ENCODE data around the gene TAF4B. TPM values are rescaled to one million over a fixed set of nuclear protein-coding genes. Genes with fewer than 3 reads are reported as not detected.

The TAF4B gene
- total and polyA plus RNA-seq, 10 of the 15 experiments (the other 5 are each of a cell fraction or from before 2014, with no cell fraction given), result 2.3 to 15.0 (median 12.2) TPM

- H3K4me3 ChIP-seq, result peak overlapping the region; percentile 72
- H3K36me3 ChIP-seq (ENCODE audit: control insufficient read depth in 2 of 2, insufficient read depth in 2 of 2, low read length in 1 of 2), result no peaks in the 10 kb centered on the region
- TF ChIP-seq PML (IDR thresholded peaks at IDR 0.05; ENCODE audit: low read length), result 0 out of 2 replicates have a peak, but pooled peaks have one; percentile 40
- TF ChIP-seq MLLT1 (IDR thresholded peaks at IDR 0.05), result 0 out of 2 replicates have a peak, but pooled peaks have one; percentile 12
- 0 out of 2 replicates have a peak, but pooled peaks have one; percentile 0 for TF ChIP-seq CBFB (IDR thresholded peaks at IDR 0.05; ENCODE audit: low read depth)
- TF ChIP-seq MEF2A (IDR thresholded peaks at IDR 0.05; ENCODE audit: insufficient read depth, low read depth, low read length), result no peak
- no peaks in the 10 kb centered on the region for H3K4me1 ChIP-seq (ENCODE audit: control insufficient read depth, insufficient read depth, low read length)
- WGBS (ENCODE audit: insufficient coverage, insufficient replicate concordance, low lambda C conversion rate, missing lambda C conversion rate), result under 1% methylated on average over 8 of the region's 8 CpGs
- peak overlapping the region; percentile 54 for H3K27ac ChIP-seq (ENCODE audit: control insufficient read depth, insufficient read depth)
- FAIRE-seq (no peak), DNase-seq (ENCODE audit: low read depth, low spot score) (no peak), ATAC-seq (no peak)
- ChIA-PET CTCF (interaction anchor here (0.6 to 0.7 kb wide), 2 partner anchors 22 to 152 kb away, joined by 3 to 6 read pairs; no protein-coding TSS in a partner anchor), SMC1A (ENCODE audit: uncharacterized antibody, unreplicated experiment) (interaction anchor here (0.6 to 2.4 kb wide), 4 partner anchors 10 to 101 kb away, joined by 3 to 8 read pairs (median 5); no protein-coding TSS in a partner anchor), POLR2A (interaction anchor here (1.2 kb wide), 1 partner anchor 136 kb away, joined by 3 read pairs; no protein-coding TSS in a partner anchor), RAD21 (ENCODE audit: unreplicated experiment) (interaction anchor here (1.0 to 2.7 kb wide), 3 partner anchors 12 to 137 kb away, joined by 3 to 14 read pairs (median 9); no protein-coding TSS in a partner anchor)
- H3K9ac ChIP-seq (ENCODE audit: control insufficient read depth, insufficient read depth, low read length), result peak overlapping the region; percentile 64
- H3K27me3 ChIP-seq (replicated peaks in 1 of 2; ENCODE audit: control insufficient read depth in 2 of 2, insufficient read depth in 2 of 2, low read length in 1 of 2), result no peaks in the 10 kb centered on the region
- intact Hi-C loops (cut with micrococcal nuclease; ENCODE audit: unreplicated experiment), result loop anchor here (1.0 to 5.0 kb wide), 3 partner anchors 37 to 134 kb away; partner anchors contain the start of gene SS18
- H3K4me2 ChIP-seq (ENCODE audit: control insufficient read depth, insufficient read depth), result peak overlapping the region; percentile 92
- no peaks in the 10 kb centered on the region for H3K9me3 ChIP-seq (replicated peaks; ENCODE audit: control insufficient read depth, insufficient read depth, low read length)
- BruUV-seq (replicated peaks), result no TSS peak
- peaks cover 40% of the 10 kb centered on the region for H3K79me2 ChIP-seq (ENCODE audit: control insufficient read depth, insufficient read depth, low read length)
- in situ Hi-C loops (cut with MboI), result no loop called here
- no peaks in the 10 kb centered on the region for H4K20me1 ChIP-seq (ENCODE audit: control insufficient read depth, insufficient read depth)
- peak overlapping the region; percentile 98 for H2AFZ ChIP-seq (ENCODE audit: control insufficient read depth, low read depth, low read length)
Measured at GRCh38 chr18:26225915-26226228, 373 bp upstream of the TAF4B start.

Data from GM12878 (cell line).